Osteoblast (primary cell): ENCODE data around the gene GNPTAB. TPM values are rescaled to one million over a fixed set of nuclear protein-coding genes. Genes with fewer than 3 reads are reported as not detected.

Source experiments
- DNase-seq: peaks from one replicate; pipeline ENCODE4 v3.0.0; 2011; ENCODE audit warnings: low spot score, mixed read lengths; ENCODE audit not compliant: insufficient read length; ENCODE audit errors: missing footprints
- H2AFZ ChIP-seq: 2 replicates; pipeline ENCODE4 v1.6.0; 2011; ENCODE audit warnings: mild to moderate bottlenecking, low read length
- H3K27ac ChIP-seq: 2 replicates; pipeline ENCODE4 v1.5.1; 2011; ENCODE audit warnings: mild to moderate bottlenecking, low read depth, low read length, moderate library complexity
- H3K27me3 ChIP-seq: 2 replicates; pipeline ENCODE4 v1.6.0; 2012; ENCODE audit warnings: mild to moderate bottlenecking, control low read depth, inconsistent platforms, low read length, moderate library complexity; ENCODE audit not compliant: insufficient read depth
- H3K36me3 ChIP-seq: 2 replicates; pipeline ENCODE4 v1.5.1; 2011; ENCODE audit warnings: mild to moderate bottlenecking, low read length, control low read depth, moderate library complexity; ENCODE audit not compliant: insufficient read depth
- H3K4me1 ChIP-seq: 2 replicates; pipeline ENCODE4 v1.5.1; 2011; ENCODE audit warnings: mild to moderate bottlenecking, low read length, control low read depth, moderate library complexity; ENCODE audit not compliant: insufficient read depth
- H3K4me2 ChIP-seq: 2 replicates; pipeline ENCODE4 v1.6.0; 2011; ENCODE audit warnings: mild to moderate bottlenecking, low read length; ENCODE audit not compliant: insufficient read depth
- H3K4me3 ChIP-seq: fragments of 200-600 bp; sonication (generic); 3 replicates; pipeline ENCODE4 v1.5.1; 2012; ENCODE audit warnings: mild to moderate bottlenecking, low read length, inconsistent platforms; ENCODE audit not compliant: insufficient read depth
- H3K79me2 ChIP-seq: 2 replicates; pipeline ENCODE4 v1.6.0; 2012; ENCODE audit warnings: mild to moderate bottlenecking, low read length, control low read depth, inconsistent platforms; ENCODE audit not compliant: insufficient read depth
- H3K9me3 ChIP-seq: 2 replicates; pipeline ENCODE4 v1.5.1; 2011; ENCODE audit warnings: low read depth, low read length, control low read depth
- H4K20me1 ChIP-seq: 2 replicates; pipeline ENCODE4 v1.6.0; 2012; ENCODE audit warnings: mild to moderate bottlenecking, low read length, control low read depth; ENCODE audit not compliant: insufficient read depth
- CTCF ChIP-seq: IDR thresholded peaks from 2 replicates; pipeline ENCODE4 v1.5.1; 2011; ENCODE audit warnings: mild to moderate bottlenecking, low read depth, low read length, moderate library complexity; ENCODE audit errors: extremely low read depth
- total RNA-seq: library from RNA; depleted of rRNA; stranded (reverse); fragments of >200 nt; gene quantifications from 2 replicates; pipeline ENCODE4 v1.2.3, GENCODE V29; 2012

The GNPTAB gene
- total RNA-seq, 1 donor, result 93.0 TPM

GRCh38 chr12:101783838-101784237, 46.9 kb downstream of the GNPTAB start:
- no peak for TF ChIP-seq CTCF
- no peaks in the 10 kb centered on the region for H4K20me1 ChIP-seq
- H3K4me3 ChIP-seq, result no peak overlapping the region
- no peak overlapping the region for H2AFZ ChIP-seq
- no peaks in the 10 kb centered on the region for H3K79me2 ChIP-seq
- H3K27ac ChIP-seq, result no peak overlapping the region
- no peaks in the 10 kb centered on the region for H3K9me3 ChIP-seq
- H3K36me3 ChIP-seq, result peaks cover 3% of the 10 kb centered on the region
- no peaks in the 10 kb centered on the region for H3K27me3 ChIP-seq
- DNase-seq, result no peak
- no peak overlapping the region for H3K4me2 ChIP-seq
- peaks cover 26% of the 10 kb centered on the region for H3K4me1 ChIP-seq

GRCh38 chr12:101783150-101783549, 47.6 kb downstream of the GNPTAB start:
- no peaks in the 10 kb centered on the region for H3K9me3 ChIP-seq
- TF ChIP-seq CTCF, result no peak
- no peak overlapping the region for H3K4me3 ChIP-seq
- H3K36me3 ChIP-seq, result peaks cover 3% of the 10 kb centered on the region
- H4K20me1 ChIP-seq, result no peaks in the 10 kb centered on the region
- H3K79me2 ChIP-seq, result no peaks in the 10 kb centered on the region
- peaks cover 26% of the 10 kb centered on the region for H3K4me1 ChIP-seq
- H2AFZ ChIP-seq, result no peak overlapping the region
- H3K27me3 ChIP-seq, result no peaks in the 10 kb centered on the region
- peak overlapping the region; percentile 85 for H3K27ac ChIP-seq
- DNase-seq, result no peak
- no peak overlapping the region for H3K4me2 ChIP-seq

- no peak overlapping the region for H3K4me3 ChIP-seq
- peaks cover 26% of the 10 kb centered on the region for H3K4me1 ChIP-seq
- H3K27ac ChIP-seq, result peak overlapping the region; percentile 85
- H3K27me3 ChIP-seq, result no peaks in the 10 kb centered on the region
- H4K20me1 ChIP-seq, result no peaks in the 10 kb centered on the region
- H2AFZ ChIP-seq, result peak overlapping the region; percentile 75
- no peaks in the 10 kb centered on the region for H3K9me3 ChIP-seq
- H3K79me2 ChIP-seq, result no peaks in the 10 kb centered on the region
- no peak for TF ChIP-seq CTCF
- DNase-seq, result no peak
- H3K36me3 ChIP-seq, result peaks cover 6% of the 10 kb centered on the region
- peak overlapping the region; percentile 69 for H3K4me2 ChIP-seq
Measured at GRCh38 chr12:101782273-101782731, 48.5 kb downstream of the GNPTAB start.

- Histone ChIP-seq H3K79me2 (no peaks in the 10 kb centered on the region), H3K9me3 (no peaks in the 10 kb centered on the region), H3K36me3 (peaks cover 10% of the 10 kb centered on the region), H2AFZ (no peak overlapping the region), H3K4me3 (no peak overlapping the region), H3K27ac (peak overlapping the region; percentile 85), H3K4me2 (no peak overlapping the region), H3K27me3 (no peaks in the 10 kb centered on the region), H3K4me1 (peaks cover 26% of the 10 kb centered on the region), H4K20me1 (no peaks in the 10 kb centered on the region)
- no peak for TF ChIP-seq CTCF
- DNase-seq, result no peak
Measured at GRCh38 chr12:101781834-101782233, 48.9 kb downstream of the GNPTAB start.
